DND-41 (cell line): ENCODE data around the gene GYPC.
"Not testable (repeated sequence)": the region's sequence is repeated elsewhere in the genome, so short reads cannot be mapped to it uniquely, and the experiment has no call there.

Experiments used
- ATAC-seq: fragments of 200-7000 bp; cut with Tn5 transposase; 3 replicates; pipeline ENCODE4 v1.9.1; 2021; ENCODE audit warnings: low read depth; ENCODE audit not compliant: insufficient read depth
- DNase-seq: peaks from one replicate; pipeline ENCODE4 v3.0.0-alpha.2; 2020
- H2AFZ ChIP-seq: 2 replicates; pipeline ENCODE4 v1.6.0; 2012; ENCODE audit warnings: low read depth, low read length
- H3K27ac ChIP-seq: 2 replicates; pipeline ENCODE4 v1.5.1; 2012; ENCODE audit warnings: low read length, inconsistent platforms
- H3K27me3 ChIP-seq: fragments of 200-600 bp; sonication (generic); 2 replicates; pipeline ENCODE4 v1.6.0; 2012; ENCODE audit warnings: low read length, mild to moderate bottlenecking, inconsistent platforms; ENCODE audit not compliant: insufficient read depth, poor library complexity
- H3K36me3 ChIP-seq: 2 replicates; pipeline ENCODE4 v1.5.1; 2012; ENCODE audit warnings: low read length, inconsistent platforms; ENCODE audit not compliant: insufficient read depth
- H3K4me1 ChIP-seq: 2 replicates; pipeline ENCODE4 v1.5.1; 2012; ENCODE audit warnings: mild to moderate bottlenecking, low read length; ENCODE audit not compliant: insufficient read depth
- H3K4me2 ChIP-seq: 2 replicates; pipeline ENCODE4 v1.6.0; 2012; ENCODE audit warnings: mild to moderate bottlenecking, moderate library complexity, low read length, inconsistent platforms; ENCODE audit not compliant: insufficient read depth
- H3K4me3 ChIP-seq, 2 experiments: fragments of 200-600 bp in 1 of 2; shearing (Covaris generic) in 1 of 2; 2 replicates each; pipeline ENCODE4 v1.5.1; 2012 to 2016; ENCODE audit warnings: inconsistent platforms in 2 of 2, low read length in 2 of 2, mild to moderate bottlenecking in 2 of 2, low read depth in 1 of 2, moderate library complexity in 1 of 2
- H3K79me2 ChIP-seq: 2 replicates; pipeline ENCODE4 v1.6.0; 2012; ENCODE audit warnings: low read length, inconsistent platforms; ENCODE audit not compliant: insufficient read depth
- H3K9ac ChIP-seq: 2 replicates; pipeline ENCODE4 v1.6.0; 2012; ENCODE audit warnings: low read depth, mild to moderate bottlenecking, inconsistent platforms, low read length, moderate library complexity
- H3K9me3 ChIP-seq: 2 replicates; pipeline ENCODE4 v1.5.1; 2012; ENCODE audit warnings: low read length, moderate library complexity, mild to moderate bottlenecking, inconsistent platforms; ENCODE audit not compliant: insufficient read depth, severe bottlenecking
- H4K20me1 ChIP-seq: 2 replicates; pipeline ENCODE4 v1.6.0; 2012; ENCODE audit warnings: low read length; ENCODE audit not compliant: insufficient read depth
- CTCF ChIP-seq: IDR thresholded peaks from 2 replicates; pipeline ENCODE4 v1.5.1; 2012; ENCODE audit warnings: borderline replicate concordance, low read length, moderate library complexity, mild to moderate bottlenecking; ENCODE audit not compliant: poor library complexity, severe bottlenecking; ENCODE audit errors: extremely low read depth
- EZH2 ChIP-seq: IDR thresholded peaks from 3 replicates; pipeline ENCODE4 v1.6.1; 2012; ENCODE audit warnings: borderline replicate concordance, low read depth, mild to moderate bottlenecking, moderate library complexity, low read length, inconsistent platforms; ENCODE audit not compliant: severe bottlenecking

The GYPC gene

GRCh38 chr2:126645211-126645618, 10.7 kb upstream of the GYPC start:
- Histone ChIP-seq H3K4me3 (no peak overlapping the region), H3K27ac (no peak overlapping the region), H4K20me1 (no peaks in the 10 kb centered on the region), H3K4me2 (no peak overlapping the region), H3K9ac (no peak overlapping the region), H3K36me3 (no peaks in the 10 kb centered on the region), H2AFZ (no peak overlapping the region), H3K79me2 (no peaks in the 10 kb centered on the region), H3K9me3 (no peaks in the 10 kb centered on the region), H3K4me1 (no peaks in the 10 kb centered on the region), H3K27me3 (no peaks in the 10 kb centered on the region)
- ATAC-seq (no peak), DNase-seq (no peak)
- no peak for TF ChIP-seq CTCF

- Histone ChIP-seq H3K4me3 (no peak overlapping the region), H3K9me3 (no peaks in the 10 kb centered on the region), H3K36me3 (no peaks in the 10 kb centered on the region), H3K27me3 (no peaks in the 10 kb centered on the region), H3K4me2 (no peak overlapping the region), H4K20me1 (no peaks in the 10 kb centered on the region), H3K79me2 (no peaks in the 10 kb centered on the region), H3K27ac (no peak overlapping the region), H3K4me1 (no peaks in the 10 kb centered on the region), H3K9ac (no peak overlapping the region), H2AFZ (no peak overlapping the region)
- DNase-seq (no peak), ATAC-seq (no peak)
- TF ChIP-seq CTCF (no peak), EZH2 (no peak)
Observed at GRCh38 chr2:126646026-126646425, 9.9 kb upstream of the GYPC start.

GRCh38 chr2:126647714-126648344, 8.1 kb upstream of the GYPC start:
- H2AFZ ChIP-seq, H3K9me3 ChIP-seq, DNase-seq, H3K36me3 ChIP-seq, H3K27me3 ChIP-seq, H3K4me3 ChIP-seq, H3K4me1 ChIP-seq, H3K27ac ChIP-seq, H3K79me2 ChIP-seq, H3K4me2 ChIP-seq, ATAC-seq, H4K20me1 ChIP-seq, H3K9ac ChIP-seq: not testable (repeated sequence)

GRCh38 chr2:126648345-126648786, 7.6 kb upstream of the GYPC start:
- H3K4me2 ChIP-seq, H3K4me3 ChIP-seq, H3K79me2 ChIP-seq, H3K36me3 ChIP-seq, H3K4me1 ChIP-seq, ATAC-seq, H2AFZ ChIP-seq, H3K9me3 ChIP-seq, H4K20me1 ChIP-seq, H3K27ac ChIP-seq, H3K27me3 ChIP-seq, DNase-seq, H3K9ac ChIP-seq: not testable (repeated sequence)
